GM12878 (cell line): ENCODE measurements around the gene BNIP5. TPM values are rescaled to one million over a fixed set of nuclear protein-coding genes. Genes with fewer than 3 reads are reported as not detected.

ENCODE experiments used
- ATAC-seq: fragments of 200-7000 bp; cut with Tn5 transposase; 3 replicates; pipeline ENCODE4 v1.9.1; 2020; ENCODE audit warnings: mild to moderate bottlenecking, moderate library complexity
- BruUV-seq: library from RNA; stranded (reverse); fragments of 400-500 nt; replicated peaks from 2 replicates; lab custom pipeline; 2021; lab: Mats Ljungman, UMichigan
- CTCF ChIA-PET: fragments of 300-600 bp; sonication (Branson Sonifier 250); formaldehyde crosslinking; extraction: SDS; loops from one replicate; lab custom pipeline; 2021; ENCODE audit warnings: inconsistent platforms; lab: Yijun Ruan, JAX
- POLR2A ChIA-PET: fragments of 350-600 bp; formaldehyde crosslinking; extraction: SDS; loops from one replicate; lab custom pipeline; 2021; ENCODE audit warnings: inconsistent platforms; lab: Charles Lee
- RAD21 ChIA-PET: fragments of 300-600 bp; sonication (Branson Sonifier 250); formaldehyde crosslinking; loops from one replicate; lab custom pipeline; 2023; ENCODE audit warnings: antibody characterized with exemption; ENCODE audit not compliant: unreplicated experiment; lab: Charles Lee
- SMC1A ChIA-PET: fragments of 300-600 bp; sonication (Branson Sonifier 250); formaldehyde crosslinking; loops from one replicate; lab custom pipeline; 2023; ENCODE audit not compliant: unreplicated experiment, uncharacterized antibody; lab: Charles Lee
- DNase-seq: peaks from one replicate; pipeline ENCODE4 v3.0.0-alpha.2; 2011; ENCODE audit warnings: low read depth, low spot score
- FAIRE-seq: peaks from 3 replicates; lab custom pipeline; 2011; peaks lifted over from hg19 to GRCh38; lab: Jason Lieb, UNC
- H2AFZ ChIP-seq: 2 replicates; pipeline ENCODE4 v1.6.0; 2011; ENCODE audit warnings: low read depth, low read length, control low read depth; ENCODE audit not compliant: control insufficient read depth
- H3K27ac ChIP-seq: 2 replicates; pipeline ENCODE4 v1.5.1; 2011; ENCODE audit warnings: control low read depth; ENCODE audit not compliant: control insufficient read depth, insufficient read depth
- H3K27me3 ChIP-seq, 2 experiments: replicated peaks in 1 of 2; 2 replicates each; pipeline versions ENCODE4 v1.6.0 to v1.6.1; 2011; ENCODE audit warnings: low read length in 1 of 2; ENCODE audit not compliant: control insufficient read depth in 2 of 2, insufficient read depth in 2 of 2
- H3K36me3 ChIP-seq, 2 experiments: 2 replicates each; pipeline ENCODE4 v1.5.1; 2011; ENCODE audit warnings: low read length in 1 of 2; ENCODE audit not compliant: control insufficient read depth in 2 of 2, insufficient read depth in 2 of 2
- H3K4me1 ChIP-seq: 2 replicates; pipeline ENCODE4 v1.6.1; 2011; ENCODE audit warnings: mild to moderate bottlenecking, low read length, moderate library complexity, mixed read lengths; ENCODE audit not compliant: control insufficient read depth, insufficient read depth
- H3K4me2 ChIP-seq: 2 replicates; pipeline ENCODE4 v1.6.0; 2011; ENCODE audit warnings: control low read depth; ENCODE audit not compliant: control insufficient read depth, insufficient read depth
- H3K4me3 ChIP-seq: fragments of 200-600 bp; sonication (generic); 2 replicates; pipeline ENCODE4 v1.5.1; 2016
- H3K79me2 ChIP-seq: 2 replicates; pipeline ENCODE4 v1.6.0; 2011; ENCODE audit warnings: low read length; ENCODE audit not compliant: control insufficient read depth, insufficient read depth
- H3K9ac ChIP-seq: 2 replicates; pipeline ENCODE4 v1.8.0; 2011; ENCODE audit warnings: low read length, control low read depth, mixed read lengths; ENCODE audit not compliant: control insufficient read depth, insufficient read depth
- H3K9me3 ChIP-seq: replicated peaks from 3 replicates; pipeline ENCODE4 v1.5.1; 2011; ENCODE audit warnings: mild to moderate bottlenecking, low read length; ENCODE audit not compliant: control insufficient read depth, insufficient read depth
- H4K20me1 ChIP-seq: 2 replicates; pipeline ENCODE4 v1.6.0; 2011; ENCODE audit not compliant: control insufficient read depth, insufficient read depth
- GABPA ChIP-seq: IDR thresholded peaks from 2 replicates; pipeline ENCODE4 v1.6.1; 2014; ENCODE audit warnings: antibody characterized with exemption, low read depth, mild to moderate bottlenecking, inconsistent platforms
- RAD51 ChIP-seq: fragments of 450-650 bp; IDR thresholded peaks from 2 replicates; pipeline ENCODE4 v1.6.1; 2016; ENCODE audit warnings: moderate library complexity, mild to moderate bottlenecking, inconsistent platforms
- USF1 ChIP-seq: IDR thresholded peaks from 2 replicates; pipeline ENCODE4 v1.6.1; 2011; ENCODE audit warnings: borderline replicate concordance, low read depth, mild to moderate bottlenecking, moderate library complexity, mixed read lengths, low read length; ENCODE audit not compliant: insufficient read depth; ENCODE audit errors: extremely low read length
- WGBS: methylation state at CpG from one replicate; pipeline ENCODE4 v1.1.6; 2016; ENCODE audit warnings: low lambda C conversion rate; ENCODE audit not compliant: insufficient replicate concordance, insufficient coverage; ENCODE audit errors: missing lambda C conversion rate; 5-methylcytosine and 5-hydroxymethylcytosine counted together
- in situ Hi-C: fragments of 300-500 bp; cut with MboI; formaldehyde crosslinking; loops from 9 replicates; pipeline ENCODE4 v1.14.3; 2018; ENCODE audit warnings: mixed read lengths
- intact Hi-C: fragments of 100-400 bp; cut with micrococcal nuclease; formaldehyde crosslinking; loops from one replicate; pipeline ENCODE4 v1.14.2; 2022; ENCODE audit not compliant: unreplicated experiment
- polyA plus RNA-seq, 11 experiments: library from polyadenylated mRNA; depleted of rRNA in 4 of 11; unstranded in 6 of 11; stranded (reverse) in 5 of 11; fragments of >200 nt; fragmentation: Nextera tagmentation in 4 of 11; fragmentation: Illumina TruSeq in 1 of 11; extraction: Ambion mirVana in 4 of 11; extraction: Trizol in 1 of 11; gene quantifications; 1 replicate in 1 of 11; 2 replicates in 10 of 11; pipeline versions ENCODE4 v1.2.1 to v1.2.3, GENCODE V29; 2011 to 2016; ENCODE audit warnings: inconsistent platforms in 2 of 11, missing spikeins in 2 of 11, low read depth in 1 of 11
- total RNA-seq, 4 experiments: library from RNA; depleted of rRNA in 3 of 4; stranded (reverse); fragments of >200 nt in 3 of 4; fragmentation: Illumina TruSeq in 1 of 4; extraction: Trizol in 1 of 4; gene quantifications; 2 replicates each; pipeline versions ENCODE4 v1.2.1 to v1.2.3, GENCODE V29; 2013 to 2021

BNIP5 gene
- total and polyA plus RNA-seq, 10 of the 15 experiments (the other 5 are each of a cell fraction or from before 2014, with no cell fraction given), result 0.02 to 0.68 (median 0.05) TPM; not detected in 2

DNA sequence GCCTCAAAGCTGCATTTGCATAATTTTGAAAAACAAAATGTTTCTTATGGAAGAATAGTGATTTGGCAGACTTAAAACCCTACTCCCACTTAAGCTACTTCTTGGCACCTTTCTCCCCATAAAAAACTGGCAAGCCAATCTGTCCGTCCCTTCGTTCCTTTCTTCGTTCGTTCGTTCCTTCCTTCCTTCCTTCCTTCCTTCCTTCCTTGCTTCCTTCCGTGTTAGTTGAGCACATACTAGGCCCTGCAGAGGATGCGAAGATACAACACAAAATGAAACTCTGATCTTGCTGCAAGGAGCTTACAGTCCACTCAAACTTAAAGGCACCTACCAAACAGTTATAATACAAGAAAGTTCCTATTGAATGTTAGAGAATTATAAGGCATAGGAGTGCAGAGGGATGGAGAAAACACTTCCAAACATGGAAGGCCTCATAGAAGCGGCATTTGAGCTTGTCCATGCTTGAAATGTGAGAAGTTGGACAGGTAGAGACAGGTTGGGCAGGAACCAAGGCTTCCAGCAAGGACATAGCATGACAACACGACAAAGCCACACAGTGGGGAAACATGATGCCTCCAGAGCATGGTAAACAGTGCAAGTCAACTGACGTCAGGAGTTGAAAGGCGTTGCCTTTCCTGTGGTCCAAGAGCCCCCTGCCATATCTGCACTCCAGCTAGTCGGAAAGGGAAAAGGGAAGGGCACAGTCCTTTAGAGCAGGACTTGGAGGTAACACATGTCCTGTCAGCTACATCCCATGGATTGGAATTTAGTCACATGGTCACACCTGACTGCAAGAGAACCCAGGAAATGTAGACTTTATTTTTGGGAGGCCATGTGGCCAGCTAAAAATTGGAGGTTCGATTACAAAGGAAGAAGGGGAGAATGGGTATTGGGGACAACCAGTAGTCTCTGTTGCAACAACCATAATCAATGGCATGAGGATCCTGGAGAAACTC lies 59.8 kb downstream of the BNIP5 start:
- CTCF ChIA-PET, result no interaction called here
- POLR2A ChIA-PET, result no interaction called here

More for the DNA sequence above, 59.8 kb downstream of the BNIP5 start:
- FAIRE-seq (no peak), DNase-seq (no peak), ATAC-seq (no peak)
- Histone ChIP-seq H3K9me3 (no peaks in the 10 kb centered on the region), H3K4me3 (no peak overlapping the region), H3K27me3 (peaks cover 0 to 6% of the 10 kb centered on the region in 2 experiments; a peak in 2 of 4 replicates), H2AFZ (no peak overlapping the region), H3K36me3 (no peaks in the 10 kb centered on the region), H3K4me2 (no peak overlapping the region), H3K79me2 (no peaks in the 10 kb centered on the region), H3K4me1 (peaks cover 4% of the 10 kb centered on the region; the same call in 1 of the 2 replicates), H3K9ac (no peak overlapping the region), H4K20me1 (no peaks in the 10 kb centered on the region), H3K27ac (no peak overlapping the region)
- RAD21 ChIA-PET, result no interaction called here
- in situ Hi-C loops, result no loop called here
- WGBS, result 54% methylated on average over 13 of the region's 13 CpGs
- intact Hi-C loops, result no loop called here
- TF ChIP-seq USF1 (no peak), GABPA (no peak), RAD51 (no peak)
- no TSS peak for BruUV-seq
- SMC1A ChIA-PET, result interaction anchor here (0.6 to 1.2 kb wide), 2 partner anchors 10 to 102 kb away, joined by 3 read pairs; no protein-coding TSS in a partner anchor
